CD1c-positive myeloid dendritic cell (primary cell): ENCODE results near the gene APOL1.

ENCODE experiments used
- DNase-seq: peaks from one replicate; pipeline ENCODE4 v3.0.0-alpha.2; 2016; ENCODE audit errors: extremely low spot score

The APOL1 gene

GRCh38 chr22:36308880-36309279, 55.9 kb downstream of the APOL1 start:
- no peak for DNase-seq

DNA sequence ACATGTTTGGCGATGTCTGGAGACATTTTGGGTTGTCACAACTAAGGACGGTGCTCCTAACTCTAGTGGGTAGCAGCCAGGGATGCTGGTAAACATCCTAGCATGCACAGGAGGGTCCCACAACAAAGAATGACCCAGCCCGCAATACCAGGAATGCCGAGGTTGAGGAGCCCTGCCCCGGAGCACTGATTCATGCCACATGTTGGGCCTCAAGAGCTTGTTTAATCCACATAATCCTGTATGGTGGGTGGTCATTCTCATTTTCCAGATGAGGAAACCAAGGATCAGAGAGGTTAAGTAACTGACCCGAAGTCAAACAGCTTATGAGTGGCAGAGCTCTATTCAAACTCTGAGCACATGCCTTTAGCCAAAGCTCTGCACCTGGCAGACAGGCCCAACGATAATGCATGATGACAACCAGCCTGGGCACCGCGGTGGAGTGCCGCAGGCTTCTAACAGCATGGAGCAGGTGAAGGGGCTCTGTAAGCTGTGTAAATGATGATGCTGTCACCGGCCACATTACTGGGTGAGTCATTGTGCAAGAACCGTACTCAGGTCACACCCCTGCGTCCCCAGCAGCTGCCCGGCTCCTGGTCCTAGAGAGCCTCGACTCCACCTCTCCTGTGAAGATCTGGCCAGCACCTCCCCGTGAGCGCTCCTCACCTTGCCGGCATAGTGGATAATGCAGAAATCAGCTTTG, 58.6 kb downstream of the APOL1 start:
- DNase-seq = no peak

GRCh38 chr22:36315325-36315724, 62.4 kb downstream of the APOL1 start:
- DNase-seq = no peak

GRCh38 chr22:36316419-36316818, 63.5 kb downstream of the APOL1 start:
- no peak for DNase-seq
